Ascending aorta (tissue), 2 donors: ENCODE measurements around the gene NHS. TPM values are rescaled to one million over a fixed set of nuclear protein-coding genes. Genes with fewer than 3 reads are reported as not detected.

Experiments used
- DNase-seq, 2 donors: peaks; one replicate each; pipeline ENCODE4 v3.0.0-alpha.2; 2019; ENCODE audit warnings: low spot score in 2 of 2
- H3K27ac ChIP-seq, 2 donors: fragments of 200-600 bp; sonication (generic); one replicate each; pipeline ENCODE4 v1.5.1; 2016 to 2017; ENCODE audit warnings: mild to moderate bottlenecking in 1 of 2
- H3K27me3 ChIP-seq: fragments of 200-600 bp; sonication (generic); one replicate; pipeline ENCODE4 v1.5.1; 2017
- H3K36me3 ChIP-seq, 2 donors: fragments of 200-600 bp; sonication (generic); one replicate each; pipeline ENCODE4 v1.5.1; 2016
- H3K4me1 ChIP-seq, 2 donors: fragments of 200-600 bp; sonication (generic); one replicate each; pipeline ENCODE4 v1.5.1; 2016 to 2017; ENCODE audit warnings: mild to moderate bottlenecking in 1 of 2
- H3K4me3 ChIP-seq, 2 donors: fragments of 200-600 bp; sonication (generic); one replicate each; pipeline ENCODE4 v1.5.1; 2016 to 2017; ENCODE audit warnings: mild to moderate bottlenecking in 1 of 2
- H3K9me3 ChIP-seq, 2 donors: fragments of 200-600 bp; sonication (generic); one replicate each; pipeline ENCODE4 v1.5.1; 2016
- CTCF ChIP-seq, 3 experiments: fragments of 200-600 bp in 2 of 3; fragments of 450-650 bp in 1 of 3; sonication (generic) in 2 of 3; IDR thresholded peaks; one replicate each; pipeline ENCODE4 v1.5.1; 2016 to 2019; ENCODE audit warnings: antibody characterized with exemption in 3 of 3, mild to moderate bottlenecking in 1 of 3, moderate library complexity in 1 of 3
- intact Hi-C: fragments of 100-400 bp; cut with DNase I; formaldehyde crosslinking; loops from one replicate; pipeline ENCODE4 v1.15.1; 2023
- total RNA-seq: library from RNA; depleted of rRNA; stranded (reverse); fragments of >200 nt; gene quantifications from one replicate; pipeline ENCODE4 v1.1.0, GENCODE V29; 2016

Gene NHS
- total RNA-seq, 1 donor from 2014 or later, result 8.8 TPM

- DNase-seq, result no peak
- no peaks in the 10 kb centered on the region for H3K27me3 ChIP-seq
- H3K27ac ChIP-seq, result no peak overlapping the region
- intact Hi-C loops, result no loop called here
- H3K4me1 ChIP-seq, result no peaks in the 10 kb centered on the region
- no peaks in the 10 kb centered on the region for H3K36me3 ChIP-seq
- no peaks in the 10 kb centered on the region for H3K9me3 ChIP-seq
- no peak for TF ChIP-seq CTCF (IDR thresholded peaks at IDR 0.05)
- no peak overlapping the region for H3K4me3 ChIP-seq
These were observed 268.5 kb downstream of the NHS start for GRCh38 chrX:17643528-17643927.

GRCh38 chrX:17644001-17644400 lies 269.0 kb downstream of the NHS start:
- intact Hi-C loops, result no loop called here
- DNase-seq, result no peak
- no peak overlapping the region for H3K27ac ChIP-seq
- no peak overlapping the region for H3K4me3 ChIP-seq
- TF ChIP-seq CTCF (IDR thresholded peaks at IDR 0.05), result no peak
- H3K9me3 ChIP-seq, result no peaks in the 10 kb centered on the region
- no peaks in the 10 kb centered on the region for H3K36me3 ChIP-seq
- H3K4me1 ChIP-seq, result no peaks in the 10 kb centered on the region
- no peaks in the 10 kb centered on the region for H3K27me3 ChIP-seq

GRCh38 chrX:17654116-17654515 lies 279.1 kb downstream of the NHS start:
- Histone ChIP-seq H3K27me3 (no peaks in the 10 kb centered on the region), H3K4me1 (peaks cover 2 to 13% of the 10 kb centered on the region in 2 donors), H3K9me3 (no peaks in the 10 kb centered on the region), H3K27ac (no peak overlapping the region), H3K36me3 (no peaks in the 10 kb centered on the region), H3K4me3 (no peak overlapping the region)
- no peak for TF ChIP-seq CTCF (IDR thresholded peaks at IDR 0.05)
- intact Hi-C loops, result no loop called here
- DNase-seq, result no peak

GRCh38 chrX:17655211-17656034 lies 280.4 kb downstream of the NHS start:
- H3K4me3 ChIP-seq, result peak overlapping the region; percentile 39 to 62
- H3K9me3 ChIP-seq, result no peaks in the 10 kb centered on the region
- H3K36me3 ChIP-seq, result no peaks in the 10 kb centered on the region
- intact Hi-C loops, result loop anchor here (5.0 kb wide), 1 partner anchor 43 kb away; no protein-coding TSS in a partner anchor
- peaks cover 2 to 13% of the 10 kb centered on the region in 2 donors for H3K4me1 ChIP-seq
- no peak for DNase-seq
- H3K27me3 ChIP-seq, result no peaks in the 10 kb centered on the region
- peak overlapping the region in 1 of 2 donors; percentile 27 for H3K27ac ChIP-seq
- no peak for TF ChIP-seq CTCF (IDR thresholded peaks at IDR 0.05)

- Histone ChIP-seq H3K4me1 (peaks cover 2 to 13% of the 10 kb centered on the region in 2 donors), H3K4me3 (peak overlapping the region; percentile 39 to 62), H3K27me3 (no peaks in the 10 kb centered on the region), H3K36me3 (no peaks in the 10 kb centered on the region), H3K27ac (peak overlapping the region in 1 of 2 donors; percentile 27), H3K9me3 (no peaks in the 10 kb centered on the region)
- intact Hi-C loops, result loop anchor here (5.0 kb wide), 1 partner anchor 44 kb away; no protein-coding TSS in a partner anchor
- TF ChIP-seq CTCF (IDR thresholded peaks at IDR 0.05), result no peak
- no peak for DNase-seq
These were observed 281.0 kb downstream of the NHS start for GRCh38 chrX:17656035-17656418.
